ENCODE measurements around the gene TLE2.
"Not testable (repeated sequence)": the region's sequence is repeated elsewhere in the genome, so short reads cannot be mapped to it uniquely, and the experiment has no call there.

- TF ChIP-seq CTCF, POLR2A (IDR thresholded peaks at IDR 0.05): not testable (repeated sequence)
Measured at GRCh38 chr19:2963631-2964030, 65.4 kb downstream of the TLE2 start.

Data from testis (tissue), 2 donors.